ENCODE results near the gene AP5B1.

Gene AP5B1

DNA sequence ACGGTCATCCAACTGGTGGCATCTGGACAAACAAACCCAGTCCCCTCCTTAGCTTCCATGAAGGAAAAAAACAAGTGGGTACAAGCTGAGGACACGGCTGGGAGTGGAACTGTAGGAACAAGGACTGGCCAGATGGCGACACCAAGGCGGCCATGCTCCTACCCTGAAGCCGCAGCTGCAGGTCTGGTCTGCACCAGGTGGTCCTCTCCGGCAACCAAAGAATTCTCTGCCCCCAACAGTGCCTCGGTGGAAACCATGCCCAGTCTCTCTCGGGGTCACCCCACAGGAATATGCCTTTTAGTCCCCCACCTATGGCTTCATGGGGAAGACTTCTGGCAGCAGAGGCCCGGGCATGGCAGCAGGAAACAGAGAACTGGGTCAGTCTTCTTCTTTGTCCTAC is 28.7 kb upstream of the AP5B1 start:
- TF ChIP-seq, protein P1, sequence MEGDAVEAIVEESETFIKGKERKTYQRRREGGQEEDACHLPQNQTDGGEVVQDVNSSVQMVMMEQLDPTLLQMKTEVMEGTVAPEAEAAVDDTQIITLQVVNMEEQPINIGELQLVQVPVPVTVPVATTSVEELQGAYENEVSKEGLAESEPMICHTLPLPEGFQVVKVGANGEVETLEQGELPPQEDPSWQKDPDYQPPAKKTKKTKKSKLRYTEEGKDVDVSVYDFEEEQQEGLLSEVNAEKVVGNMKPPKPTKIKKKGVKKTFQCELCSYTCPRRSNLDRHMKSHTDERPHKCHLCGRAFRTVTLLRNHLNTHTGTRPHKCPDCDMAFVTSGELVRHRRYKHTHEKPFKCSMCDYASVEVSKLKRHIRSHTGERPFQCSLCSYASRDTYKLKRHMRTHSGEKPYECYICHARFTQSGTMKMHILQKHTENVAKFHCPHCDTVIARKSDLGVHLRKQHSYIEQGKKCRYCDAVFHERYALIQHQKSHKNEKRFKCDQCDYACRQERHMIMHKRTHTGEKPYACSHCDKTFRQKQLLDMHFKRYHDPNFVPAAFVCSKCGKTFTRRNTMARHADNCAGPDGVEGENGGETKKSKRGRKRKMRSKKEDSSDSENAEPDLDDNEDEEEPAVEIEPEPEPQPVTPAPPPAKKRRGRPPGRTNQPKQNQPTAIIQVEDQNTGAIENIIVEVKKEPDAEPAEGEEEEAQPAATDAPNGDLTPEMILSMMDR (IDR thresholded peaks at IDR 0.05; ENCODE audit: extremely low read depth, missing control alignments): no peak
- DNase-seq (ENCODE audit: low spot score): no peak

DNA sequence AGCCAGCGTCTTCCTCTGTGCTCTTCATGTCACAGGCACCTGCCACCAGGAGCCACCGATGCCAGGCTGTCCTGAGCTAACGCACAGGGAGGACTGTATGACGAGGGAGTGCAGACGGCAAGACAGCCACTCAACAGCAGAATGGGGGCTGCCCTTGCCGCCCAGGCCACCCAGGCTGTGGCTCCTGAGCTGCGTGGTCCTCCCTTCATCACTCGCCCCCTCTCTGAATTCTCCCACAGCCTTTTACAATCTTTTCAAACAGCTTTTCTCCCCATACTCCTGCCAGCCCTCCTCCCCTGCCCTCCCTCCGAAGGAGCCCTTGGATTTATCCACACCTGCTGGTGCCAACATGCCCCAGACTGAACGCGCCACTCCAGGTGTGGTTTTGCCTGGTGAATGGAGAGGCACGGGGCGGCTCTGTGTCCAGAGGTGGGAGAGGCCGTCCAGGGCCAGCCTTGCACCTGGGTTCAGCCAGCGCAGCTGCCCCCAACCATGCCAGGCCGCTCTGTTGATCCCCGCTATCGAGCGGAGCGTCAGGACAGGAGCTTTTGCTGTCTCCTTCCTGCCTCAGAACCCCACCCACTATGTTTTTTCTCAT is 28.1 kb upstream of the AP5B1 start:
- TF ChIP-seq, protein P1 (IDR thresholded peaks at IDR 0.05; ENCODE audit: extremely low read depth, missing control alignments): no peak
- DNase-seq (ENCODE audit: low spot score): no peak

DNA sequence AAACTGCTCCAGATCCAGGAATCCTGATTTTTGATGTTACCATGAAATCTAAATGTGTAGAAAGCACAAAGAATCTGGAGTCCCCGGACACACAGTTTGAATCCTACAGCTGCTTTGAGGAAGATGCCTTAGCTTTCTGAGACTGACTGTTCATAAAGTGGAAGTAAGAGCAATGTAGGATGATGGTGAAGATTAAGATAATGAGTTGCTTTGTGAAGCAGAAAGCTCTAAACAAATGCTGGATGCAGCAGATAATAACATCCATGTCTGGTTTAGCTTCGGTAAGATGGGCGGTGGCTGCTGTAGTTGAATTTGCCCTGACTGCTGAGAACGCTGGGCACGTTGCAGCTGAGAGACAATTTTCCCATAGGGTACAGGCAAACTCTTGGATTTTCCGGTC is 26.2 kb upstream of the AP5B1 start:
- DNase-seq (ENCODE audit: low spot score): no peak
- TF ChIP-seq, protein P1 (IDR thresholded peaks at IDR 0.05; ENCODE audit: extremely low read depth, missing control alignments): no peak

DNA sequence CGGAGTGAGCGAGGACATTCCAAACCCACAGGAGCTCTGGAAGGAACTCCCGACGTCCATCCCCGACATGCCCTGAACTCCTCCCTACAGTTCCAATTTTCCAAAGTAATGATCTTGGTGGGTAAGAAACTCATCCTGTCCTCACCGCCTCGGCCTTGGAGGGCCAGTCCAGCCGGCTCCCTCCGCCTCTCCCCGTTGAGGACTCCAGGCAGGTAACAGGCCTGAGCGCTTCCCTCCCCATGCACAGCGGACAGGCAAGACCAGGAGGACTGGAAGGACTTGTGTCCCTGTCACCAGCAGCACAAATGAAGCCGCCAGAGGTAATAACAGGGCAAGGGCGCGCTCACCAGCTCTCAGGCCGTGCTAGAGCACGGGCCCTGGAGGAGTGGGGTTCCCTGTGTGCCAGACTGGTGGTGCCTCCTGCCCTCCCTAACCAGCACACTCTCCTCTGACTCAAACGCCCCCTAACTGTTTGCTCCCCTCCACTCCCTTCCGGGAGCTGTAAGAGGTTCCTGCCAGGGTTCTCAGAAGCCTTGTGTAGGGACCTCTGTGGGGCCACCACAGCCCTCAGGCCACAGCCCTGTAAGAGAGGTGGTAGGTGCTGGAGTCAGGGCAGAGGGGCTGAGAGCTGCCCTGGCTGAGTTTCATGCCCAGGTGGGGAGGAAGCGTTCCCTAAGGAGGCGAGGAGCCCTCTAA is 23.2 kb upstream of the AP5B1 start:
- TF ChIP-seq, protein P1 (IDR thresholded peaks at IDR 0.05; ENCODE audit: extremely low read depth, missing control alignments): no peak
- DNase-seq (ENCODE audit: low spot score): no peak

DNA sequence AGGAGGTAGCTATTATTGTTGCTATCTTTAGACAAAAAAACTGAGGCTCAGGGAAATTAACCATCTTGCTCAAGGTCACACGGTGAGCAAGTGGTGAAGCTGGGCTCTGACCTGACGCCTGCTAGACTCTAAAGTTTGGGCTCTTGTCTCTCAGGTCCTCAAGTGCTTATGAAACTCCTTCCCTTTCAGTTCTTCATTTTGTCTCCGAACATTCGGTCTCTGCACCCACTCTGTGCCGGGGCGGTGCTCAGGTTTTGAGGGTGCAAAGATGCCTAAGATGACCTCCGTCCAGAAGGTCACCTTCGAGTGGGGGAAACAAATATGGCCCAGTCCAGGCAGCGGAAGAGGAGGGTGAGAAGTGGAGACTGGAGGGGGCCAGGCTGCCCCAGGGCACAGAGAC is 22.1 kb upstream of the AP5B1 start:
- DNase-seq (ENCODE audit: low spot score): peak; percentile 83
- TF ChIP-seq, protein P1 (IDR thresholded peaks at IDR 0.05; ENCODE audit: extremely low read depth, missing control alignments): no peak

DNA sequence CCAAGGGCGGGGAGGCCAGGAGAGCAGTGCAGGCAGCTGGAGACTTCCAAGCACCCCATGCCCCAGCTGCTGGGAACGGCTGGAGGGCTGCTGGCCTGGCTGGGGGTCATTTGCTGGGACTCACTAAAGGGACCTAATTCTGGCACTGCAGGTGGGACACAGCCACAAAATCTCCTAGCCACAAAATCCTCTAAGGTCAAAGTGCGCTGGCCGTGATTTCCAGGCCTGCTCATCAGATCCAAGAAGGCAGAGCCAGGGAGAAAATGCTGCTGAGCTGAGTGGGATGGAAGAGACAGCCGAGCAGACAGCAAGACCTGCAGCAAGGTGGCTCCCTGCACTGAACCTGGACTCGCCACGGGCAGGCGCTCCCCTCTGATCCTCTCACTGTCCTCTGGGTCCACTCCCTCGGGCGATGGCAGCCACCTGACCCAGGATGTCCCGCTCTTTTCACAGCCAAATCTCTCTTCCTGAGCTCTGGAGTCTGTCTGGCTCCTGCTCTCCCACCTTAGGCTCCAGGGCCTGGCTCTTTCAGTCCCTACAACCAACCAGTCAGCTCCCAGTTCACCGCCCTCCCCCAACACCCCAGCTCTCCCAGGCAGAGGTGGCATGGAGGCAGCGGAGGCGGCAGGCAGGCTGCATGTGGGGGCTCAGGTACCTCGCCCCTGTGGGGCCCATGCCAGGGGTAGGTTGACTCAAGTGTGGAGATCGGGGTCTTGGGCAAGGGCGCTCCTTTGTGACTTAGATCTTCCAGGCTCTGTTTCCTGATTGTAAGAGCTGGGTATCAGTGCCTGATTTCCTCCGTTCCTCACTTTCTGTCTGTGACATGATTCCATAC is 20.6 kb upstream of the AP5B1 start:
- no peak for DNase-seq (ENCODE audit: low spot score)
- TF ChIP-seq, protein P1 (IDR thresholded peaks at IDR 0.05; ENCODE audit: extremely low read depth, missing control alignments): no peak

DNA sequence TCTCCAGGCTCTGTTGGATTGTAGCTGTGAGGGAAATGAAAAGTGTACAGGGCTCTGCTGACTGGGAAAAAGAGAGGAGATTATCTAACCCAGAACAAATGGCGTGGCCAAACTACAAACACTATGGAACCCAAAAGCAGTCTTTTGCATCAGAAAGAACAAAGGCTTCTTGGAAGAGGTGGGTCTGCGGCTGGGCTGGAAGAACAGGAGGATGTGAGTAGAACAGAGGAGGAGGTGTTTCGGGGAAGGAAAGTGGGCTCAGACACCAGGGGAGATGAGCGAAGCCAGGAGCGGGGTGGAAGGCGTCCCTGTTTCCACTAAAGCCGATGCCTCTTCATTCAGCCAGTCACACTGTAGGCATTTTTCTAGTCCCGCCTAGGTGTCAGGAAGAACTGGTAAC is 18.1 kb upstream of the AP5B1 start:
- DNase-seq (ENCODE audit: low spot score): no peak
- TF ChIP-seq, protein P1 (IDR thresholded peaks at IDR 0.05; ENCODE audit: extremely low read depth, missing control alignments): no peak
